HUDEP-2 (cell line): ENCODE measurements around the gene SAMD8.

Experiments
- DNase-seq, 76 experiments: peaks; one replicate each; lab custom pipeline; 2025; ENCODE audit not compliant: unreplicated experiment in 76 of 76; lab: John Stamatoyannopoulos, UW

The SAMD8 gene

DNA sequence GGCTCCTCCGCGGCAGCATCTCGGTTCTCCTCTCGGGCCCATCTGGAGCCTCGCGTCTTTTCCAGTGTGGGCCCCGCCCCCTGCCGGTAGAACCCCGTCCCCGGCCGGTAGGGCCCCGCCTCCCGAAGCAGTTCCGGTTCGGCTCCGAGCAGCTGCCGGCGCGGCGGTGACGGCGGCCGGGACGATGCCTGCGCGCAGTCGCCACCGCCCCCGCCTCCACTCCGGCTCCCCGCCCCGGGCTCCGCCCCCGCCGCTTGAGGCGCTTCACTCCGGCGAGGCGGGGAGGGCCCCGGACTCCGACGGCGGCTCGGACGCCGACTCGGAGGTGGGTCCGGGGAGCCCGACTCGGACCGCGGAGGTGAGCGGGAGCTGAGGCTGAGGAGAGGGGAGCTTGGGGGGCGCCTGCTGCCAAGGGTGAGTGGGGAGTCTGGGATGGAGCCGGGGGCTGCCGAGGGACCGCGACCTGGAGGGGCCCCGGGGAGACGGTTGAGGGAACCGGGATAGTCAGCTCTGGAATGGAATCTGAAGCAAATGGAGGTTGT lies at the start of gene SAMD8:
Gene SAMD8, plus strand, starts transcription at position 292 of the 542 bp plus-strand sequence. CDS start 38,873 bp downstream, outside the sequence.
- peak in 75 of 76 experiments; percentile 49 to 93 (median 86) for DNase-seq

DNA sequence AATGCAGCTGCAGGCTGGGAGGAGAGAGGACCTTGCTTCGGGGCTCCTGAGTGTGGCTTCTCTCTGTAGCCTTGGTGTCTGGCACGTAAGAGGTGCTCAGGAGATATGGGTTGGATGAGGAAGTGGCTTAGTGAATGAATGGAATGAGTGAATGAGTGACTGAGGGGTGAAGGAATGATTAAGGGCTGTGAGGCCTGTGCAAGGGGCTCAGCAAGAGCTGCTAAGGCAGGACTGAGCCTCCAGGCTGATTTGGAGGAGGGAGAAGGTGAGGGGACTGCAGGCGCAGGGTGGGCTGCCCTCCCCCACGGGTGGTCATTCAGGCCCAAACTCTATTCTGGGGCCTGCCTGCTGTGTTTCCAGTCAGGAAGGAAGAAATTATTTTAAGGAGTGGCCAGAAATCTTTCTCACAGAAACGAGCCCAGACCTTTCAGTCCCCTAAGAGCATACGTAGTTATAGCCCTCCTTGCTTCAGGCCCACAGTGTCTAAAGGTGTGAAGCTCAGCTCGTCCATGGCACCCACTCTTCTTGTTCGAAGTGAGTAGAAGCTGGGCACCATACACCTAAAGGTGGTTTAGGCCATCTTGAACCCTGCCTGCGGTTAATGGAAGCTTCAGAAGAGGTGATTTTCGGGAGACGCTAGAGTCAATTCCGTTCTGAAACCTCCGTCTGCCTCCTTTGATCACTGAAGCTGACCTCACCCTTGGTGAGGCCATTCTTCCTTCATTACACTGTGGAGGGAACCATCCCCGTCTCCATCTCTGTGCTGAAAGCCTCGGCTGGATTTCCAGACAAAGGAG lies 49.5 kb upstream of the SAMD8 start:
- no peak for DNase-seq

DNA sequence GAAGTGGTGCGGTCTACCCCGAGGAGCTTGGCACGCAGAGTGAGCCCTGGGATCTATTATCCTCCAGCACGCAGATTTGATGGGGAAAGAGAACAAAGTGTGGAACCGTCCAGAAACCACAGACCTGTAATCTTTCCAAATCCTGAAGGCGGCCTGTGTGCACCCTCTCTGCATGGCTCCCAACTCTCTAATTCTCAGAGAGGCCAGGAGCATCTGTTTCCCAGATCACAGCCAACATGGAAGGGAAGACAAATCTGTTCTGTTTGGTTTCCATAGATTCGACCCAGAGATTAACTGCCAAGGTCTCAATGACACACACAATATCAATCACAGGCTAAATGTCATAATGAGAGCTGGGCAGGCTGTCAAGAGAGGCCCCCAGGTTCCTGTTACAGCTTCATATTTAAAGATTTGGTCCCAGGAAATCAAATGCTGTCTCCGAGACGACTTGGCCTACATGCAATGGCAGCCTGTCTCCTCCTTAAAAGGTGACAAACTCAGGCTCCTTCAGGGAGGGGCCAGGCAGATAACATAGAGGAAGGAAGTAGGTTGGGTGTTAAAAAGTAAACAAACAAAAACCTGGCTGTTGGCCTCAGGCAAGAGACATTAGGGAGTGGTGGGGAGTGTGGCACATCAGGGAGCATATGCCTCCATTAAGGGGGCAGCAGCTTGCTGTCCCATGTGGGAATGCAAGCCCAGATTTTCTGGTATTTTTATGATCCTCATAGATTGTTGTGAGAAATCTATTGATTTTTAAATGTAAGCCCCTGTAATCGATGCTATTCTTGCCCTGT lies 48.8 kb upstream of the SAMD8 start:
- DNase-seq: no peak

DNA sequence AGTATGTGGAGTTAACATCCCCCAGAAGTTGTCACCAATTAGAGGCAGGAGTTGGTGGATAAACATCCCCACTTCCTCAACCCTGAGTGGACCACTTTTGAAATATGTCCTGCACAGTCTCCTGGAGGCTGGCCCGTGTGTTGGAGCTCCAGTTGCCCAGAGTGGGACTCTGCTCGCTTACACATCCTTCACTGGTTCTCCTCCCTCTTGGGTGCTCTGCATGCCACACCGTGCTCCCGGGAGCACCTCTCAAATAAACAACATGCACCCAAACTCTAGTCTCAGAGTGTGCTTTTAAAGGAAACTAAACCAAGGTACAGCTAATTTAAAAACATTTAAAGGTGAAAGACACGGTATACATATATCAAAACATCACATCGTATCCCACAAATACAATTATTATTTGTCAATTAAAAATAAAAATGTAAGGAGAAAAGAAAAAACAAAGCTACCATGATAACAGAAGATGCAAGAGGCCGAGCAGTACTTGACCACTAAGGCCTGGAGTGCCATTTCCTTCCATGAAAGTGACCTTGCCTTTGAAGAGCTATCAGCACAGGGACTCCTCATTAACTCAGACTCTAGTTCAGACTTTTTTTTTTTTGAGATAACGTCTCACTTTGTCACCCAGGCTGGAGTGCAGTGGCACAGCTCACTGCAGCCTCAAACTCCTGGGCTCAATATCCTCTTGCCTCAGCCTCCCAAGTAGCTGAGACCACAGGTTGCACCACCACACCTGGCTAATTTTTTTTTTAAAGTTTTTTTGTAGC lies 47.8 kb upstream of the SAMD8 start:
- DNase-seq: no peak

DNA sequence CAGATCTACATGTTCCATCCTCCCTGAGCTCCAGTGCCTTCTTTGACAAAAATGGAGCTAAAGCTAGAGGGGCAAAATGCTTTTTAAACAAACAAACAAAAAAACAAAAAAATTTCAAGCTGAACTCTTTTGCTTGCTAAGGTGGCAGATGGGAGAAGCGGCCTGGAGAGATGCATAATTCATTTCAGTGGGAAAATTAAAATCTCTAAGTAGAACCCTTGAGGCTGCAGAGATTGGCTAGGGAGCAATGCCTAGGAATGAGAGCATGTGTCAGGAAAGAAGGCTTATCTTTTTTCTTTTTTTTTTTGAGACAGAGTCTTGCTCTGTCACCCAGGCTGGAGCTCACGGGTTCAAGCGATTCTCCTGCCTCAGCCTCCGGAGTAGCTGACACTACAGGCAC lies 46.4 kb upstream of the SAMD8 start:
- no peak for DNase-seq

DNA sequence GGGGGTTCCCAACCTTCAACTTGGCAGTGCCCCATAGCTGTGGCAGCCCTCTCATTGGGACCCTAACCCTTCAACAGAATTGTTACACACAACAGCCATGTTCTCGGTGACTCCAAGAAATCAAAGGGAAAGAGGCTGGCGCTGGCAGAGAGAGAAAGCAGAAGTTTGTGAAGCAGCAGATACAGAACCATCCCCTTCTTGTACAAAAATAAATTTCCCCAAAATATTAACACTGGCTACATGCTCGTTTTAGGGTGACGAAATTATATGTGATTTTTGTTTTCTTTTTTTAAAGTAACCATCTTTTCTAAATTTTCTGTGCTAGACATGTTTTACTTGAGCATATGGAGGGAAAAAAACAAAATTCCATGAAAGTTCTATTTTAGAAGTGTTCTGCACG lies 45.2 kb upstream of the SAMD8 start:
- no peak for DNase-seq

DNA sequence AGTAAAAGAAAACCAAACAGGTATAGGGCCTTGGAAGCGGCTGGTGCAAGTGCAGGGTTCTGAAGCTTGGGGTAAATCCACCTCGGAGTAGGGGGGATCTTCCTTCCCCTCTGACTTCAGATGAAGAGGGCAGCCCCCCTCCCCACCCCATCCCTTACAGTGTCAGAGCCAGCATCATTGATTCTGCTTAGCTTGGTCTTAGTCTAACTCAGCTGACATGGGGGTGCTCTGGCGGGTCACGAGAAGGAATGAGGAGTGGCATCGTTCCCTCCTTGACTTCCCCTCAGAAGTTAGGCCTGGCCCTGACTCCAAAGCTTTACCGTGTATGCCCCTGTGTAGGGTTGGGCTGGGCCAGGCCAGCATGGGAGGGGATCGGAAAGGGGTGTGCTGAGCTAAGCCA lies 44.2 kb upstream of the SAMD8 start:
- no peak for DNase-seq

DNA sequence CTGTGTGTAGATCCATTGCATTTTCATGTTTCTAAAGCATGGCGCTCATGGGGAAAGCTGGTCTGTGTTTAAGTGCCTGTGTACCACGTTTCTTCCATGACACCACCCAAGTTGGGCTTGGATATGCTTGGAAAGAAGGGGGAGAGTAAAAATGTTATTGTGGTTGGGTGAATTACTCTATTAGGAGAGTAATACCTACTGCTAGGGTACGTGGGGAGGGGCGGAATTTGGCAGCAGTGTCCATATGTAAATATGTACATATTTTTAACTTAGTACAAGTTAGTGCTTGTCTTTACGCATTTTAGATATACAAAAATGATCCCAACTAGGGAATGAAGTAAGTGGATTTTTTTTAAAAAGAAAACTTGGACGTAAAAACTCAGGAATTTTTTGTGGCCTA lies 42.9 kb upstream of the SAMD8 start:
- DNase-seq: no peak

DNA sequence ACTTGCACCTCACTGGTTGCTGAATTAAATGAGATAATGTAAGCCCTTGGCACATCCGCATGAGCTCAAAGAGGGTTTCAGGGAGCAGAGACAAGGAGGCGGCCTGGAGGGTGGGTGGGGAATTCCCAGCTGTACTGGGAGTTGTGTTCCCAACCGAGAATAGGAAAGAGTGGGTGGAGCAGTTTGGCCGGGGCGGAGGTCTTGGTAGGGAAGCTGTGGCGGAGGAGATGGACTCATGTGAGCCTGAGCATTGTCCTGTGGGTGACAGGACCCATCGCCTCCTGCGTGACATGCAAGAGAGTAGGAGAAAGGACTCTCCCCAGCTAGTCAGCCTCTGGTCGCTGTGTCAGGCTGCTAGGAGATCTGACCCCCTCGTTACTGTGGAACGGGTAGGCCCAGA lies 41.0 kb upstream of the SAMD8 start:
- DNase-seq: no peak

DNA sequence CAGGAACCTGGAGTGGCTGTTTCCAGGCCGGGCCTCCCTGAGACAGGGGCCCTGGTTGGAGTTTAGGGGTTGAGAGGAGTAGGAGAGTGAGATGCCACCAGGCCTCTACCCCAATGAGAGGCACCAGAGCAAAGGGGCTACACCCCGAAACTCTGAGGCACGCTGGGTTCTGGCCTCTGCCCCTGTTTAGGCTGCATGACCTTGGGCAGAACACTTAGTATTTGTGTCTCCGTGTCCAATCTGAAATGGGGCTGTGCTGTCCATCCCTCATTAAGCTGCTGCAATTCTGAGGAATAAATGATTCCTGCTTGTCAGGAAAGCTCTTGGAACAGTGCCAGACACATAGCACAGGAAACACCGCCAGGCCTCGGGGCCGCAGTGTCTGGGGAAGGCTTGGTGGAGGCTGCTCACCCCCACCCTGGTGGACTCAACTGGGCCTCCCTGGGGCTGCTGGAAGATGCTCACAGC lies 40.5 kb upstream of the SAMD8 start:
- DNase-seq: no peak

DNA sequence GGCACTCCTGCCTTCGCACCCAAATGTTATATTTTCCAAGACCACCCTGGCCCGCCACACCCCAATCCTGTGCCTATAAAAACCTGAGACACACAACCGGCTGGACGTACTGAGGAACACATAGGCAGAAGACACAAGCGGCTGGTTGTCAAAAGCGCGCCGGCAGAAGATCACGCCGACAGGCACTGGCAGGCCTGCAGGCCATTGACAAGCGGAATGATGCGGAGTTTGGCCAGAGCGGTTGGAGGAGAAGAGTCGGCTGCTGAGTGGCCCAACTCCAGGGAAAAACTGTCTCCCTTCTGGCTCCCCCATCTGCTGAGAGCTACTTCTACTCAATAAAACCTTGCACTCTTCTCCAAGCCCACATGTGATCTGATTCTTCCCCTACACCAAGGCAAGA lies 39.7 kb upstream of the SAMD8 start:
- no peak for DNase-seq

DNA sequence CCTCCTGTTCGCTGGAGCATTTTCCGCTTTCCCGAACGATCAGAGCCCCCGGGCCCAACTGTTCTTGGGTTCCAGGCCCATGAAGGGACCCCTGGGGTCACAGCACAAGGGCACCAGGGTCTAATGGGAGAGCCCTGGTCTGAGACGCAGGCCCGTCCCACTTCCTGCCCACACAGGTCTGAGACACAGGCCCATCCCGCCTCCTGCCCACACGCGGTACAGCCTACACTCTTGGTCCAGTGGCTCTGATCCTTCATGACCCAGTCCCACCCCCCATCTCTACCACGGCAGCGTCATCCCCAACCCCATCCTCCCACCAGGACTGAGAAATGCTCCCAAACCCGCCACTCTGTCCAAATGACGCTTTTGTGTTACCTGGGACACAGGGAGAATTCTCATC lies 38.7 kb upstream of the SAMD8 start:
- DNase-seq: no peak

DNA sequence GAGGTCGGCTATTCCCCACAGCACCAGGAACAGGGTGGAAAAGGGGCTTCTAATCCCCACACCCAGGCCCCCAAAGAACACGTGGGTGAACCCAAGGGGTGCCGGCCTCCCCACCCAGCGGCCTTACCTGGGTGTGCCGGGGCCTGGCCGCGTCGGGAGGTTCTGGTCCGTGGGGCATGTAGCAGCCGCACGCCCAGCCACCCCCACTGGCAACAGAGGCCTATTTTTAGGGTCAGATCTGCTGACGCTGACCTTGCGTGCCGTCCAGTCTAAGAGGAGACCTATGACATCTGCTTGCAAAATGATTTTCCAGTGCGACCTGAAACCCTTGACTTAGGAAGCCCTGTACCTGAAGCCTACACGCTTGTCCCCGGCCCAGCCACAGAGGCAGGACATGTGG lies 38.0 kb upstream of the SAMD8 start:
- DNase-seq: no peak

DNA sequence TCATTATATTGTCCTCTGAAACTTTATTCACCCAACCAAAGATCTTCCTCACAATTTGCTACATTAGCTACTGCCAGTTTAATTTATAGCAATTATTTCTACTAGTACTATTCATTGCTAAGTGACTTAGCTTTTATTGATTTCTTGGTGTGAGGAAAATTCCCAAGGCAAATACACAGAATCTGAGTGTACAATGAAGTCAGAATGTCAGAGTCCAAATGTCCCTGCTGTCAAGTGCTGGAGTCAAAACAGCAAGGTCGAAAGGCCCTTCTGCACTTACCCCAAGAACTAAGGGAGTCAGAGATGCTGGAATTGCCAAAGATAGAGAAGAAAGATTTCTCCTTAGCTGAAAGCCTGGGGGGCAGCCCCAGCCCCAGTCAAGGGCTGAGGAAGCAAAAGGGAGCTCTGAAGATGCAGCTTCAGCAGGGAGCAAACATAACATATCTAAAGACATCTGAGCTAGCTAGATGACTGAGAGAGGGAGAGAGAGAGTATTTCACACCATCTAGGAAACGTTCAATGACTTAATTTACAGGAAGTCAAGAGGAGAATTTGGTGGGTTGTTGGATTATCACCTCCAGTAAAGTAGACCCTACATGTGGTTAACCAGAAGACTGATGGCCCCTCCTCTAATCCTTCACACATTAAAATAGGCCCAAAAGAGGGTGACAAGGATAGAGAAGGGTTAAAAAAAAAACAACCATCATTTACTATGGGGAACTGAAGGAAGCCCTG lies 36.6 kb upstream of the SAMD8 start:
- DNase-seq: no peak

DNA sequence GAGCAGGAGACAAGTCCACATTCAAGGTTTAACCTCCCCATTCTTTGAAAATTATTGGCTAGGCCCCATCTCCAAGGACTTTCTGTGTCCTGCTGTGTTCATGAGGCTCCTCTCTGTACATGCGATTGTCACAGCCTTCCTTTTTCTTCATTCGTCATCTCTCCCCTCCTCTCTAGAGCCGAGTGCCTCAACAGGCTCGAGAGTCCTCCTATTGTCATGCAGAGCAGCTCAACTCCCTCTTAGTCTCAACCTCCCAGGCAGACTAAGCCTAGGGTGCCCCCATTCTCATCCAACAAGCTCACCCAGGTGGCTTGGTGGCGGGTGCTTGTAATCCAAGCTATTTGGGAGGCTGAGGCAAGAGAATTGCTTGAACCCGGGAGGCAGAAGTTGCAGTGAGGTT lies 35.1 kb upstream of the SAMD8 start:
- no peak for DNase-seq

DNA sequence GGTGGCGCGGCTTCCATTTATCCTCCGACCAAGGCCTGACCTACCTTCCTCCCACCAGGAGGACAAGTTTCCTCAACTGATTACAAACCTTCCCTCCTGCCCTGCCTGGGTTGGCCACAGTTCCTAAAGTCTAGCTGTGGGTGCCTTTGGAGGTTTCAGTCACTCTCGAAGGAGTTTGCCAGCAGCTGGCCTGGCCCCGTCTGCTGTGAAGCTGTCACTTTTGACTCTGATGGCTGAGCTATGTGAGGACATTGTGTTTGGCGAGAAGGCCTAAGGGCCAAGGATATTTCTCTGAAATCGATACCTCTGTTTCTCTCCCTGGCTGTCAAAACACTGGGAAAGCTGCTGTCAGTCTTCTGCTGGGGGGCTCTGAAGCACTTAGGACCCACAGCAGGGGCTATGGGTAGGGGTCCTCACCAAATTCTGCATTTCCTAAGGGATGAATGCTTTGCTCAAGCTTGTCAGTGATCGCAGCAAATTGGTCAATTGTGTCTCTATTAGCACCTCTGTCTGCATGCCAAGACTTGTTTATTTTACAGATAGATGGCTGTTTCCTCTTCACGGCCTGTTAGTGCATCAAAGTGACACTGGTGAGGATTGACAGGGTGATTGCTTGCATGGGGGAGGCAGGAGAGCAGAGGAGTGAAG lies 31.9 kb upstream of the SAMD8 start:
- DNase-seq: no peak

DNA sequence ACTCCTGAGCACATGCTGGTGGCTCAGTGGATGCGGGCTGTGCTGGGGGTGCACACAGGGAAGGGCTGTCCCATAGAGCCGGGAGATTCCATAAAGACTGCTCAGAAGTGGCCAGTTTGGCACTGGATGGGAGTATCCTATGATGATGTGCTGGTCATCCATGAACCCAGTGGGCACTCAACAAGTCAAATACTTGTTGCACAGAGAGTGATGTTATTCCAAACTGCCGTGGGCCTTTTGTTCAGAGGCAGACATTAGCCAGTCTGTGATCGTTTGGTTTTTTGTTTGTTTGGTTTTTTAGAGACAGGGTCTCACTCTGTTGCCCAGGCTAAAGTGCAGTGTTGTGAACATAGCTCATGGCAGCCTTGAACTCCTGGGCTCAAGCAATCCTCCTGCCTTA lies 30.9 kb upstream of the SAMD8 start:
- DNase-seq: no peak

DNA sequence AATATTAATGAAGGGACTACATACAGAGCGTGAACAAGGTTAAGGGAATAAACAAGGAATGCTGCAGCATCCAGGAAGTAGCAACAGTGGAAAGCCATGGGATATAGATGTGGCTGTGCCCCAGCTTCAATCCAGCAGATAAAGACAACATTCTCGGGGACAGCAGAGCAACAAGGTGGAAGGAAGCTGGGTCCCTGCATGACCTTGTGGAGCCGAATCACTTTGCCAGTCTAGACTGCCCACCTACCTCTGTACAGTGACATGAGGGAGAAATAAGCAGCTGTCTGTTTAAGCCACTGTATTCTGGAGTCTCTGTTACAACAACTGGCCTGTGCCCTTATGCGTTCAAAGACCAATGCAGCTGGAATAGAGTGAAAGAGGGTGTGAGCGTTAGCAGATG lies 30.1 kb upstream of the SAMD8 start:
- DNase-seq: no peak

DNA sequence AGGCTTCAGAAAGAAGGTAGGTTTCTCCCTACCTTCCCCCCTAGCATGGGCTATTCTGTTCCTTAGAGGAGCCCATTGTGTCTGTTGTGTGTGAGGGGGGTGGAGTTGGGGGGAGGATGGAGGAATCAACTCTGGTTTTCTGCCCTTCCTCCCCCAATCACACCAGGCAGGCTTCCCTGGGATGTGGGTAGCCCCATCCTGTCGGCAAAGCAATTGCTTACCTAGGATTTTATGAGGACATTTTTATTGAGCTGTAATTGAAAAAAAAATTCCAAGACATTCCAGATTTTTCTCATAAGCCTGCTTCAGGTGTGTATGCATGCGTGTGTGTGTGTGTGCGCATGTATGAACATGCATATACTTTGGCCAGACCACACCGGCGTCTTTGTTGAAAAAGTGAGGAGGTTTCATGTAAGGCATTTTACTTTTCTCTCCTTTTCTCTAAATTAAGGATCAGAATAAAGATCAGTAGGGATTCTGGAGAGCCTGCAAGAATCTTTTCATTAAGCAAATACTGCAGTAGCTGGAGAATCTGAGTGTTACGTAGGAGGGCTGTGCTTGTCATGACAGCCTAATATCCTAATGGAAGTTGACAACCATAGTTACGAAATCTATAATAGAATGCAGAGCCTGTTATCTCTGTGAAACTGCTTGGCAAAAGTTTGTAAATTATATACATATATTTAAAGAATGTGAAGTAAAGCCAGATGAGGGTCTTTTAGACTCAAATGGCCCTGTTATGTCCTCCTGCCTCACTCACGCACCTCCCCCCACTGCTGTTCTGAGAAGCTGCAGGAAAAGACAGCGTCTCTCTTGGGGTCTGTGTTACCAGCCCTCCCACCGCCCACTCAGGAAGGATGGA lies 27.3 kb upstream of the SAMD8 start:
- no peak for DNase-seq
